ENCODE results near the gene HIF3A. TPM values are rescaled to one million over a fixed set of nuclear protein-coding genes. Genes with fewer than 3 reads are reported as not detected.

Gene HIF3A
- total RNA-seq, 4 donors from 2014 or later = 18.4 to 262 (median 91.2) TPM

DNA sequence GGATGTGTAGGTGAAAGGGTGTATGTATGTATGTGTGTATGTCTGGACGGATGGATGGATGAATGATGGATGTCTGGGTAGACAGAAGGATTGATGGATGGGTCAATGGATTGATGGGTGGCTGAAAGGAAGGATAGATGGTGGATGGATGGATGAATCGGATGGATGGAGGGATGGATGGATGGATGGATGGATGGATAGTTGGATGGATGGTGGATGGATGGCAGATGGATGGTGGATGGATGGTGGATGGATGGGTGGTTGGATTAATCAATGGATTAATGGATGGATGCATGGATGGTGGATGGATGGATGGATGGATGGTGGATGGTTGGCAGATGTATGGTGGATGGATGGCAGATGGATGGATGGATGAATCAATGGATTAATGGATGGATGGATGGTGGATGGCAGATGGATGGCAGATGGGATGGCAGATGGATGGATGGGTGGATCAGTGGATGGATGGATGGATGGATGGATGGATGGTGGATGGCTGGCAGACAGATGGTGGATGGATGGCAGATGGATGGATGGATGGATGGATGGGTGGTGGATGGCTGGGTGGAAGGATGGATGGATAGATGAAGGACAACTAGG, 33.6 kb downstream of the HIF3A start:
- Histone ChIP-seq H3K4me1 (no peaks in the 10 kb centered on the region), H3K27me3 (no peaks in the 10 kb centered on the region), H3K4me3 (no peak overlapping the region), H3K9me3 (peaks cover 0 to 17% (median 3%) of the 10 kb centered on the region in 4 donors), H3K27ac (no peak overlapping the region), H3K36me3 (peaks cover 0 to 9% (median 0%) of the 10 kb centered on the region in 3 donors)
- DNase-seq = no peak
- no peak for TF ChIP-seq POLR2A (IDR thresholded peaks at IDR 0.05)
- TF ChIP-seq, protein P1, sequence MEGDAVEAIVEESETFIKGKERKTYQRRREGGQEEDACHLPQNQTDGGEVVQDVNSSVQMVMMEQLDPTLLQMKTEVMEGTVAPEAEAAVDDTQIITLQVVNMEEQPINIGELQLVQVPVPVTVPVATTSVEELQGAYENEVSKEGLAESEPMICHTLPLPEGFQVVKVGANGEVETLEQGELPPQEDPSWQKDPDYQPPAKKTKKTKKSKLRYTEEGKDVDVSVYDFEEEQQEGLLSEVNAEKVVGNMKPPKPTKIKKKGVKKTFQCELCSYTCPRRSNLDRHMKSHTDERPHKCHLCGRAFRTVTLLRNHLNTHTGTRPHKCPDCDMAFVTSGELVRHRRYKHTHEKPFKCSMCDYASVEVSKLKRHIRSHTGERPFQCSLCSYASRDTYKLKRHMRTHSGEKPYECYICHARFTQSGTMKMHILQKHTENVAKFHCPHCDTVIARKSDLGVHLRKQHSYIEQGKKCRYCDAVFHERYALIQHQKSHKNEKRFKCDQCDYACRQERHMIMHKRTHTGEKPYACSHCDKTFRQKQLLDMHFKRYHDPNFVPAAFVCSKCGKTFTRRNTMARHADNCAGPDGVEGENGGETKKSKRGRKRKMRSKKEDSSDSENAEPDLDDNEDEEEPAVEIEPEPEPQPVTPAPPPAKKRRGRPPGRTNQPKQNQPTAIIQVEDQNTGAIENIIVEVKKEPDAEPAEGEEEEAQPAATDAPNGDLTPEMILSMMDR (IDR thresholded peaks at IDR 0.05) = no peak

DNA sequence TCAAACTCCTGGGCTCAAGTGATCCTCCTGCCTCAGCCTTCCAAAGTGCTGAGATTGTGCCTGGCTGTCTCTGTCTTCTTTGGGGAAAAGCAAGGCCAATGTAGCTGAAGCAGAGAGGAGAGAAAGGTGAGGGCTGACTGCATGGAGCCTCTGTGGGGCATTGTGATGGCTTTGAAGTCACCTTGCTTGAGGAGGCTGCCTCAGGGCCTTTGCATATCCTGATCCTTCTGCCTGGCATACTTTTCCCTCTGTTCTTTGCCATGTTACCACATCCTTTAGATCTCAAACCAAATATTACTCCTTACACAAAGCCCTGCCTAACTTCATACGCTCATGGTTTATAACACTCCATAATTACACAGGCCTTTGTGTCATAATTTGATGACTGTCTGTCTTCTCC, 40.6 kb downstream of the HIF3A start:
- no peak for DNase-seq
- TF ChIP-seq, protein P1 (IDR thresholded peaks at IDR 0.05) = no peak
- TF ChIP-seq POLR2A (IDR thresholded peaks at IDR 0.05) = no peak
- no peaks in the 10 kb centered on the region for H3K4me1 ChIP-seq
- H3K4me3 ChIP-seq = no peak overlapping the region
- no peaks in the 10 kb centered on the region for H3K9me3 ChIP-seq
- H3K27ac ChIP-seq = no peak overlapping the region
- no peaks in the 10 kb centered on the region for H3K27me3 ChIP-seq
- peaks cover 0 to 15% (median 0%) of the 10 kb centered on the region in 3 donors for H3K36me3 ChIP-seq

DNA sequence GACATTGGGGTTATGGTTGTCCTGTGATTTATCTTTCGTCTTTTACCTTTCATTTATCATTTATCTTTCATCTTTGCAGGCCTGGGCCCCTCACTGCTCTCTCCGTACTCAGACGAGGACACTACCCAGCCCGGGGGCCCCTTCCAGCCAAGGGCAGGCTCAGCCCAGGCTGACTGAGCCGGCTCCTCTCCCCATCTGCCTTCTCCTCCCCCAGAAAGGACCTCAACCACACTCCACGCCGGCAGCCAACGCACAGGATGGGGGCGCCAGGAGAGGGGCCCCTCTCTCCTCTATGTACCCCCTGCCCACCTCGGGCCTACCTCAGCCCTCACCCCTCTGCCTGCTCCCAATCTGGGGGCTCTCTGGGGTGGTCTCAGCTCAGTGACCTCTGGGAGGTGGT, 42.6 kb downstream of the HIF3A start:
- peaks cover 0 to 15% (median 0%) of the 10 kb centered on the region in 3 donors for H3K36me3 ChIP-seq
- TF ChIP-seq, protein P1 (IDR thresholded peaks at IDR 0.05) = no peak
- TF ChIP-seq POLR2A (IDR thresholded peaks at IDR 0.05) = no peak
- peak in 1 of 3 donors; percentile 31 for DNase-seq
- no peaks in the 10 kb centered on the region for H3K9me3 ChIP-seq
- H3K27me3 ChIP-seq = no peaks in the 10 kb centered on the region
- no peaks in the 10 kb centered on the region for H3K4me1 ChIP-seq
- no peak overlapping the region for H3K27ac ChIP-seq
- H3K4me3 ChIP-seq = no peak overlapping the region

DNA sequence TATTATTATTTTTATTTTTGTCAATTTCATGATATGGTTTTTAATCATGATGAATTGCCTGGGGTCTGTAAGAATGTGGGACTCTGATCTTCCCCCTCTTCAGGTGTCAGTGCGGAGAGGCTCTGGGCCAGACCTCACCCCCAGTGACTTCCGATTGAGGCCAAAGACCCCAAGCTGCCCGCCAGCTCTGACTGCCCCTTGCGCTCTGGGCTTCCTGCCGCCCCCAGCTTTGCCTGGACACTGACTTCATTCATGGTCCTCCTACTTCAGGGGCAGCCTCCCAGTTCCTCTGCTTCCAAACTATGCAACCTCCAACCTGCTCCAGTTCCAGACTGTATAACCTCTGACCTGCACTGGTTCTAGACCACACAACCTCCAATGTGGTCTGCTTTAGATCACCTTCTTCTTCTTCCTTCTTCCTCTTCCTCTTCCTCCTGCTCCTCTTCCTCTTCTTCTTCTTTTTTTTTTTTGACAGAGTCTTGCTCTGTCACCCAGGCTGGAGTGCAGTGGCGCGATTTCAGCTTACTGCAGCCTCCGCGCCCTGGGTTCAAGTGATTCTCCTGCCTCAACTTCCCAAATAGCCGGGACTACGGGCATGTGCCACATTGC, 43.3 kb downstream of the HIF3A start:
- Histone ChIP-seq H3K36me3 (peaks cover 0 to 15% (median 0%) of the 10 kb centered on the region in 3 donors), H3K9me3 (no peaks in the 10 kb centered on the region), H3K27me3 (no peaks in the 10 kb centered on the region), H3K4me3 (no peak overlapping the region), H3K4me1 (no peaks in the 10 kb centered on the region), H3K27ac (no peak overlapping the region)
- DNase-seq = no peak
- TF ChIP-seq POLR2A (IDR thresholded peaks at IDR 0.05) = no peak
- TF ChIP-seq, protein P1 (IDR thresholded peaks at IDR 0.05) = no peak

DNA sequence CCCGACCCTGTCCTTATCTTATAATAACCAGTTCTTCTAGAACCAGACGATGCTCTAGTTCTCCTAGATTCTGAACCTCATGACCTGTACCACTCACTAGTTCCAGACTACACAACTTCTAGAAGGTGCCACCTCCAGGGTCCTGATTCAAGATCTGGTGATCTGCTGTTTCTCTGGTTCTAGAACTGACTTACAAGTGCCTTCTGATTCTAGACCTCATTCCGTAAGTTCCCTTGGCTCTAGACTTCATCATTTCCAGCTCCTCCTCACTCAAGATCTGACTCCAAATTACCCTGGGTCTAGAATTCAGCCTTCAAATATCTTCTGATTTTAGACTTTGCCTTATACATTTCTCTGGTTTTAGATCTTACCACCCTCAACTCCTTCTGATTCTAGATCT, 45.1 kb downstream of the HIF3A start:
- Histone ChIP-seq H3K4me3 (no peak overlapping the region), H3K9me3 (no peaks in the 10 kb centered on the region), H3K27ac (no peak overlapping the region), H3K4me1 (no peaks in the 10 kb centered on the region), H3K27me3 (no peaks in the 10 kb centered on the region), H3K36me3 (peaks cover 0 to 15% (median 0%) of the 10 kb centered on the region in 3 donors)
- no peak for TF ChIP-seq POLR2A (IDR thresholded peaks at IDR 0.05)
- TF ChIP-seq, protein P1 (IDR thresholded peaks at IDR 0.05) = no peak
- DNase-seq = no peak
